Ectodermal cell (in vitro differentiated cells): ENCODE data around the gene CNPY3.
"Not testable (repeated sequence)": the region's sequence is repeated elsewhere in the genome, so short reads cannot be mapped to it uniquely, and the experiment has no call there.

Experiments
- H3K27ac ChIP-seq: 2 replicates; pipeline ENCODE4 v1.7.0; 2013; ENCODE audit warnings: mild to moderate bottlenecking, low read depth, low read length; ENCODE audit not compliant: insufficient read depth, poor library complexity, severe bottlenecking
- H3K27me3 ChIP-seq: 2 replicates; pipeline ENCODE4 v1.7.0; 2013; ENCODE audit warnings: mild to moderate bottlenecking, low read length; ENCODE audit not compliant: insufficient read depth, control insufficient read depth, poor library complexity, severe bottlenecking
- H3K36me3 ChIP-seq: one replicate; pipeline ENCODE4 v1.7.0; 2013; ENCODE audit warnings: low read length; ENCODE audit not compliant: control insufficient read depth, insufficient read depth
- H3K4me1 ChIP-seq: one replicate; pipeline ENCODE4 v1.7.0; 2013; ENCODE audit warnings: low read length; ENCODE audit not compliant: control insufficient read depth, insufficient read depth
- H3K4me3 ChIP-seq: 2 replicates; pipeline ENCODE4 v1.7.0; 2013; ENCODE audit warnings: low read depth, low read length, control low read depth; ENCODE audit not compliant: insufficient read depth
- H3K9me3 ChIP-seq: 2 replicates; pipeline ENCODE4 v1.7.0; 2013; ENCODE audit warnings: mild to moderate bottlenecking, low read length, moderate library complexity; ENCODE audit not compliant: control insufficient read depth
- WGBS, 2 experiments: methylation state at CpG; one replicate each; pipeline ENCODE4 v1.1.7; 2013; ENCODE audit warnings: missing lambda C conversion rate in 2 of 2; 5-methylcytosine and 5-hydroxymethylcytosine counted together

Gene CNPY3

GRCh38 chr6:42896178-42896719, 33.0 kb upstream of the CNPY3 start:
- WGBS, 2 experiments: 93 to 96% methylated on average over 10 of the region's 10 CpGs
- Histone ChIP-seq H3K4me1 (peaks cover 12% of the 10 kb centered on the region), H3K27ac (no peak overlapping the region), H3K4me3 (no peak overlapping the region), H3K9me3 (no peaks in the 10 kb centered on the region), H3K27me3 (no peaks in the 10 kb centered on the region), H3K36me3 (no peaks in the 10 kb centered on the region)

GRCh38 chr6:42898891-42899361, 30.4 kb upstream of the CNPY3 start:
- Histone ChIP-seq H3K9me3 (no peaks in the 10 kb centered on the region), H3K4me3 (no peak overlapping the region), H3K4me1 (peaks cover 12% of the 10 kb centered on the region), H3K27me3 (no peaks in the 10 kb centered on the region), H3K36me3 (no peaks in the 10 kb centered on the region), H3K27ac (no peak overlapping the region)
- WGBS, 2 experiments: 14% methylated on average over 10 of the region's 10 CpGs

- Histone ChIP-seq H3K9me3 (no peaks in the 10 kb centered on the region), H3K4me1 (peaks cover 12% of the 10 kb centered on the region), H3K27me3 (no peaks in the 10 kb centered on the region), H3K36me3 (no peaks in the 10 kb centered on the region), H3K27ac (no peak overlapping the region), H3K4me3 (no peak overlapping the region)
- WGBS, 2 experiments: 4% methylated on average over 8 of the region's 8 CpGs
Observed at GRCh38 chr6:42899871-42900270, 29.4 kb upstream of the CNPY3 start.

- peaks cover 12% of the 10 kb centered on the region for H3K4me1 ChIP-seq
- no peaks in the 10 kb centered on the region for H3K9me3 ChIP-seq
- H3K4me3 ChIP-seq: no peak overlapping the region
- H3K27ac ChIP-seq: no peak overlapping the region
- 22 to 24% methylated on average over 11 of the region's 11 CpGs for WGBS, 2 experiments
- H3K36me3 ChIP-seq: no peaks in the 10 kb centered on the region
- no peaks in the 10 kb centered on the region for H3K27me3 ChIP-seq
Observed at GRCh38 chr6:42901538-42901957, 27.7 kb upstream of the CNPY3 start.

- 78 to 79% methylated on average over 22 of the region's 22 CpGs for WGBS, 2 experiments
- not testable (repeated sequence) for H3K27ac ChIP-seq, H3K9me3 ChIP-seq, H3K4me3 ChIP-seq, H3K27me3 ChIP-seq, H3K36me3 ChIP-seq
- H3K4me1 ChIP-seq: peaks cover 12% of the 10 kb centered on the region
Observed at GRCh38 chr6:42902429-42903263, 26.6 kb upstream of the CNPY3 start.

GRCh38 chr6:42904467-42904866, 24.8 kb upstream of the CNPY3 start:
- no peak overlapping the region for H3K4me3 ChIP-seq
- peaks cover 6% of the 10 kb centered on the region for H3K4me1 ChIP-seq
- 95 to 96% methylated on average over 10 of the region's 10 CpGs for WGBS, 2 experiments
- H3K36me3 ChIP-seq: no peaks in the 10 kb centered on the region
- H3K27ac ChIP-seq: no peak overlapping the region
- no peaks in the 10 kb centered on the region for H3K9me3 ChIP-seq
- H3K27me3 ChIP-seq: no peaks in the 10 kb centered on the region

- Histone ChIP-seq H3K9me3 (no peaks in the 10 kb centered on the region), H3K4me3 (no peak overlapping the region), H3K36me3 (no peaks in the 10 kb centered on the region), H3K27me3 (no peaks in the 10 kb centered on the region), H3K27ac (no peak overlapping the region), H3K4me1 (no peaks in the 10 kb centered on the region)
- WGBS, 2 experiments: 81 to 90% methylated on average over 5 of the region's 5 CpGs
Observed at GRCh38 chr6:42907336-42907735, 21.9 kb upstream of the CNPY3 start.

GRCh38 chr6:42909835-42910234, 19.4 kb upstream of the CNPY3 start:
- WGBS, 2 experiments: 94 to 96% methylated on average over 8 to 9 of the region's 10 CpGs

GRCh38 chr6:42911171-42912021, 17.9 kb upstream of the CNPY3 start:
- WGBS, 2 experiments: 3 to 4% methylated on average over 49 of the region's 49 CpGs
- no peaks in the 10 kb centered on the region for H3K27me3 ChIP-seq
- H3K4me3 ChIP-seq: peak overlapping the region; percentile 43
- peak overlapping the region; percentile 82 for H3K27ac ChIP-seq
- H3K36me3 ChIP-seq: no peaks in the 10 kb centered on the region
- no peaks in the 10 kb centered on the region for H3K4me1 ChIP-seq
- no peaks in the 10 kb centered on the region for H3K9me3 ChIP-seq

More at GRCh38 chr6:42909835-42910234, 19.4 kb upstream of the CNPY3 start:
- no peak overlapping the region for H3K27ac ChIP-seq
- H3K9me3 ChIP-seq: no peaks in the 10 kb centered on the region
- H3K4me1 ChIP-seq: no peaks in the 10 kb centered on the region
- H3K27me3 ChIP-seq: no peaks in the 10 kb centered on the region
- no peaks in the 10 kb centered on the region for H3K36me3 ChIP-seq
- no peak overlapping the region for H3K4me3 ChIP-seq

GRCh38 chr6:42914546-42914945, 14.7 kb upstream of the CNPY3 start:
- no peaks in the 10 kb centered on the region for H3K27me3 ChIP-seq
- no peaks in the 10 kb centered on the region for H3K4me1 ChIP-seq
- 92% methylated on average over 4 of the region's 4 CpGs for WGBS, 2 experiments
- no peak overlapping the region for H3K4me3 ChIP-seq
- H3K9me3 ChIP-seq: no peaks in the 10 kb centered on the region
- no peak overlapping the region for H3K27ac ChIP-seq
- no peaks in the 10 kb centered on the region for H3K36me3 ChIP-seq
